ENCODE data around the gene ATAD5.
"Not testable (repeated sequence)": the region's sequence is repeated elsewhere in the genome, so short reads cannot be mapped to it uniquely, and the experiment has no call there.

The ATAD5 gene

DNA sequence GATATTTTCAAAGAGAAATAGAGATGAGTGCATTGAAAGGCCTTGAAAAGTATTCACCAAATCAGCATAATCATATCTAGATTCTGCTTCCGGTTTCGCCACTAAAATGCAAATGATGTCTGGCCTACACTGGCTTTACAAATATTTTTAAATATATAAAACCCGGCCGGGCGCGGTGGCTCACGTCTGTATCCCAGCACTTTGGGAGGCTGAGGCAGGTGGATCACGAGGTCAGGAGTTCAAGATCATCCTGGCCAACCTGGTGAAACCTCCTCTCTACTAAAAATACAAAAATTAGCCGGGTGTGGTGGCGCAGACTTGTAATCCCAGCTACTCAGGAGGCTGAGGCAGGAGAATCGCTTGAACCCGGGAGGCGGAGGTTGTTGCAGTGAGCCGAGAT, 8.8 kb upstream of the ATAD5 start:
- peak in 1 of 2 donors; percentile 37 for DNase-seq

DNA sequence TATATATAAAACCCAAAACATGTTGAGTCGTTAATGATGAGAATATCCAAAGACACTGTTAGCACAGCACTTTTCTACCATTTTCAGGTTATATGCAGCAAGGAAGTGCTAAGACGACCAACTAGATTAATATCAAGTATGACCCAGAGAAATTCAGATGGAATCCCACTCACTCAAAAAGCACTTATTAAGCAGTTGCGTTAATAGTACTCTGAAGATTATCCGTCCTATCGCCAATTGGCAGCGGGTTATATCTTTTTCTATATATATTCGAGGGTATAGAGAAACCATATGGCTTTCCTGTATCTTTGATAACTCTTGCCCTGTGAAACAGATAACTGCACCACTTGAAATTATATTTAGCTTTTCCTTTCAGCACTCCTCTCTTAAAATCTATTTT, 8.3 kb upstream of the ATAD5 start:
- no peak for DNase-seq

DNA sequence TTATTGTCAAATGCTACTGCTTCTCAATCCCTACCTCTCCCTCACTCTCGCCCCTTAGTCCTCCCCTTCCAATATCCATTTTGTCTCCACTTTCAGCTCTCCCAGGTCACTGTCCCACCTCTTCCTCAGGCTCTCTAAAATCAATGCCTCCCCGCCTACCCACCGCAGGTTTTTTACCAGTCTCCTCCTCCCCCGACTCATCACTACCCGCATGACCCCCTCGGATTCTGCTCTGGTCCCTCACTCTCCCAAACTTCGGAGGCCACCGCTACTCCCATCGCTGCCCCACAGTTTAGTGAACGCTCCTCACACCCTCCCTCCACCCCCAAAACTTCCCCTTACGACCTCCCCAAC, 7.8 kb upstream of the ATAD5 start:
- peak in 1 of 2 donors; percentile 46 for DNase-seq

DNA sequence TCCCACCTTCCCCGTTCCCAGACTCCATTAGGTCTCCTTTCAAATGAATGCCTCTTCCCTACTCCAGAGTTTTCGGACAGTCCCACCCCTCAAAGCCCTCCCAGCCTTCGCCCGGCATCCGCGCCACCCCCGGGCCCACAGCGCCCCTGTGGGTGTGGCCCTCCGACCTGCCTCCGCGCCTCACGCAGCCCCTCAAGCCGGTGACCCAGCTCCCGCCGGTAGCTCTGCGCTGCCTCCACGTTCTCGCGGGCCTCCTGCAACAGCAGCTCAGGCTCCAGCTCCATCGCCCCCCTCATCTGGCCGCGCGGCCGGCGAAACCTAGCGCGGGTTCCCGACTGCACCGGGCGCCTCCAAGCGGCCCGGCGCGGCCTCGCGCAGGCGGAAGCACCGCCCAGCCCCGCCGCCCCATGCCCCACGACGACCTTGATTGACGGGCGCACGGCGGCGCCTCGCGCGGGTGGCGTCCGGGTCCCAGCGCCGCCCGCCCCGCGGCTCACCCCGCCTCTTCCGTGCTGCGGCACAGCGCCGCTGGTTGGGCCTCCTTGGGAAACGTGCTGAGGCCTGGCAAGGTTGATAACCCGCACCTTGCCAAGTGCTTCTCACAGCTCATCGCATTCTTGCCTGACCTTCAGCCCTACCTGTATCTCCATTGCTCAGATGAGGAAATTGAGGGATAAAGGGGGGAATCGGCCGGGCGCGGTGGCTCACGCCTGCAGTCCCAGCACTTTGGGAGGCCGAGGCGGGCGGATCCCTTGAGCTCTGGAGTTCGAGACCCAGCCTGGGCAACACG, 7.2 kb upstream of the ATAD5 start, which contains the start of gene CRLF3:
CRLF3 (minus strand) TSS at position 337 of the 790 bp plus-strand sequence; CDS start at position 296, 41 bp downstream.
- peak; percentile 89 to 93 for DNase-seq

DNA sequence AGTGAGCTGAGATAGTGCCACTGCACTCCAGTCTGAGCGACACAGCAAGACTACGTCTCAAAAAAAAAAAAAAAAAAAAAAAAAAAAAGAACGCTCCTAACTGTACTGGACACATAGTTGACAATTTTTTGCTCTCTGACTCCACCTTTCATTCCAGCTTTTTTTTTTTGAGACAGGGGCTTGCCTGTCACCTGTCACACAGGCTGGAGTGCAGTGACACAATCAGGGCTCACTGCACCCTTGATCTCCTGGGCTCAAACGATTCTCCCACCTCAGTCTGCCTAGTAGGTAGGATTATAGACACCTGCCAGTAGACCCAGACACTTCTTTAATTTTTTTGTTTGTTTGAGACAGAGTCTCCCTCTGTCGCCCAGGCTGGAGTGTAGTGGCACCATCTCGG, 4.7 kb upstream of the ATAD5 start:
- no peak for DNase-seq

DNA sequence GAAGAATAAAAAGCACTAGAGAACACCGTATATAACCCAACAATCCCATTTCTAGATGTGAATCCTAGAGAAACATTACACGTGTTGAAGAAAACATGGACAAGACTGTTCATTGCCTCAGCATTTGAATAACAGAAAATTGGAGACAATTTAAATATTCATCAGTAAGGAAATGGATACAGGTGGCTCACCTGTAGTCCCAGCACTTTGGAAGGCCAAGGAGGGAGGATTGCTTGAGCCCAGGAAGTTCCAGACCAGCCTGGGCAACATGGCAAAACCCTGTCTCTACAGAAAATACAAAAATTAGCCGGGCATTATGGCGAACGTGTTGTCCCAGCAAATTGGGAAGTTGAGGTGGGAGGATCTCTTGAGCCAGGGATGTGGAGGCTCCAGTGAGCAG, 2.7 kb upstream of the ATAD5 start:
- DNase-seq: no peak

DNA sequence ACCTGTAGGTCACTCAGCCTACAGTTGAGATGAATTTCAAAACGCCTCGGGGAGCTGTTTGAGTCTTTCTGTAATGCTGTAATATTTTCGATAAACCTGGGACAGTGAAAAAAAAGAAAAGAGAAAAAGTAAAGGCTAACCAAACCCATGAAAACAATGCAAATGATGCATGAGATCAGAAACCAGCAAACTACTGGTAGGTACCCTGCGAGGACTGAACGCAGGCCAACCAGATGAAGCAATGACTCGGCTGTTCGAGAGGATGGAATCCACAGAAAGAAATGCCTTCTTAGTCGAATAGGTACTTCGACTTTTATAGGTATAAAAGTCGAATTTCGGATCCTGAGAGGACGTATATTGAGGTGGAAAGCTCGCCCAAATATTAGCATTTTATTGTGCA, 509 bp upstream of the ATAD5 start:
- DNase-seq: no peak

DNA sequence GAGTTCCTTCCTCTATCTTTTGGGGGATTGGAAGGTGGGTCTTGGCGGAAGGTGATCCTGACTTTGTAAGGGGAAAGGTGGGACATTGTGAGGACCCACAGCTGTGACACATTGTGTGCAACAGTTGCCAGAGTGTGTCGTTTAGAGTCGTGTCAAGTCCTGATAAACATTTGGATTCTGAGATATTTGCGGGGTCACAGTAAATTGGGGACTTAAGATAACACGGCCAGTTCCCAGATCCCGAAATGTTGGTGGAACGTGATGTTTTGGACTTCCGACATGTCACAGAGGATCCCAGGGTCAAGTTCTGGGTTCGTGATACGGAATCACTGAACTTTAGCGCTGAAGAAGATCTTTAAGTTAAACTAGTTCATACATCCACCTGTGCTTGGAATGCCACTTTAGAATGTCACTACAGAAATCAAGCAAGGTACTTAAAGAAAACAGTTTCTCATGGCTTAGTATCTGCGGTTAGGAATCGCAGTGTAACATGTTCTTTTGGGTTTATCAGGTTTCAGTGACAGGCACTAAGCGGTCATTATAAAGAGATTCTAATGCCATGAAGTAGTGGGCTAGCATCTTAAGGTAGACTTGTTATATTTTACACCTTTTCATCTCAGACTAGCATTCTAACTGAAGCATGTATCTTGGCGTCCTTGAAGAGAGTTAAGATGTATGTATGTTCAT, 815 bp downstream of the ATAD5 start:
- DNase-seq: no peak

DNA sequence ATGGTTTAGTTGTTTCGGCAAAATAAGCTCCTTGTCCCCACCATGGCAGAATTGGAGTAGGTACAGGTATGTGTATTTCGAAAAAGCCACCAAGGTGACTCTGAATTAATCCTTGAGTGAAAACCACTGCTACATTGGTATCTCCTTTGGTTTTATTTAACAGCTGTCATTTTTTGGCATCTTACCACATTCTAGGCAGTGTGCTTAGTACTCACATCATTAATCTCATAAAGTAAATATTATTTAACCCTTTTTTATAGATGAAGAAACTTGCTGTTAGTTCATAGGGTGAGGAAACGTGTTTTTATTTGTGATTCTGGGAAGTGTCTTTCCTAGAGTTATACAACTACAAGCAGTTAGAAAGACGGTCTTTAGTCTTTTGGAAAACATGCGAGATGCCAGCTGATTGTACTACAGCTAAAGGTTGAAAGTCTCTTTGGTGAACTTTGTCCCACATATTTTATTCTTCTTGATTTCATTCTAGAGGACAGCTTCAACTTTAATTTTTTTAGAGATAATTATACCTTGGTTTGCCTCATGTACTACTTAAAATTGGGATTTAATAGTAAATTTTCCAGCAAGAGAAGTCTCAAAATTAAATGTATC, 6.5 kb downstream of the ATAD5 start:
- DNase-seq: no peak

DNA sequence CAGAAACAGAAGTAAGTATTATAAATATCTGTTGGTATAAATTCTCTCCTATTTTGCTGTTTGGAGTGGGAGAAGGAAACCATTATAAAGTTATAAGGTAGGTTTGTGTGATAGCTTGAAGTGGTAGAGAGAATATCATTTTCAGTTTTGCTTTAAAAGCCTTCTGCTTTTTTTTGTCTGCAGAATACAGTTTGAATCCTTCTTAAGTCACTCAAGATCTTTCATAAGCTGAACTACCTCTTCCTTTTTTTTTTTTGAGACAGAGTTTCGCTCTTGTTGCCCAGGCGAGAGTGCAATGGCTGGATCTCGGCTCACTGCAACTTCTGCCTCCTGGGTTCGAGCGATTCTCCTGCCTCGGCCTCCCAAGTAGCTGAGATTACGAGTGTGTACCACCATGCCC, 9.0 kb downstream of the ATAD5 start:
- DNase-seq: no peak

DNA sequence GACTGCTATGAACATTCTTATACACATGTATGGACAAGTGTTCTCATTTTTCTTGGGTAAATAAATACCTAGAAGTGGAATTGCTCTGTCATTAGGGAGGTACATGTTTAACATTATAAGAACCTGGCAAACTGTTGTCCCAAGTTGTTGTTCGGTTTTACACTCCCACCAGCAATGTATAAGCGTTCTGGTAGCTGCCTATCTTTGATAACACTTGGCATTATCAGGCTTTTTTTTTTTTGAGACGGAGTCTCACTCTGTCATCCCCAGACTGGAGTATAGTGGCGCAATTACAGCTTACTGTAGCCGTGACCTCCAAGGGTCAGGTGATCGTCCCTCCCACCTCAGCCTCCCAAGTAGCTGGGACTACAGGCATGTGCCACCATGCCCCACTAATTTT, 16.3 kb downstream of the ATAD5 start:
- DNase-seq: no peak

DNA sequence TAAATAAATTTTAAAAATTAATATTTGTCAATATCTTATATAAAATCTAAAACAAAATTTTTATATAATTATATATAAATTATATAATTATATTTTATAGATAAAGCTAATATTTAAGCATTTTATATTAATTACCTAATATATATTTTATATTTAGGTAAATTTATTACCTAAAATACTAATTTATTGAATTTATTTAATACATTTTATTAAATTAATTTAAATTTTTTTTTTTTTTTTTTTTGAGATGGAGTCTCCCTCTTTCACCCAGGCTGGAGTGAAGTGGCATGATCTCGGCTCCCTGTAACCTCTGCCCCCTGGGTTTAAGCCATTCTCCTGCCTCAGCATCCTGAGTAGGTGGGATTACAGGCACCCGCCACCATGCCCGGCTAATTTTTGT, 22.4 kb downstream of the ATAD5 start:
- no peak for DNase-seq

DNA sequence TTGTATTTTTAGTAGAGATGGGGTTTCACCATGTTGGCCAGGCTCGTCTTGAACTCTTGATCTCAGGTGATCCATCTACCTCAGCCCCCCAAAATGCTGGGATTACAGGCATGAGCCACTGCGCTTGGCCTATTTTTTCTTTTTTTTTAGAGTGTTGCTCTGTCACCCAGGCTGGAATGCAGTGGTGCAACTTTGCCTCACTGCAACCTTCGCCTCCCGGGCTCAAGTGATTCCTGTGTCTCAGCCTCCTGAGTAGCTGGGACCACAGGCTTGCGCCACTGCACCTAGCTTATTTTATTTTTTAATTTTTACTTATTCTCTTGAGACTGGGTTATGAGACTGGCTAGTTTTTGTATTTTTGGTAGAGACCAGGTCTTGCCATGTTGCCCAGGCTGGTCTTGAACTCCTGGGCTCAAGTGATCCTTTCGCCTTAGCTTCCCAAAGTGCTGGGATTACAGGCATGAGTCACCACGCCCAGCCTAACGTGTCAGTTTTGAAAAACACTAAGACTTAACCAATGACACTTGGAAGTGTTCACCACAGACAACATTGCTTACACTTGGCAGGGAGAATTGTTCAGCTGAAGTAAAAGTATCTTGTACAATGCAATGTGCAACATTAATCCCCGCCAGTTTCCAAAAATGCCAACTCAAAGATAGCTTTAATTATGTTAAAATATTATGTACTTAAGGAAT, 26.9 kb downstream of the ATAD5 start:
- DNase-seq: no peak

DNA sequence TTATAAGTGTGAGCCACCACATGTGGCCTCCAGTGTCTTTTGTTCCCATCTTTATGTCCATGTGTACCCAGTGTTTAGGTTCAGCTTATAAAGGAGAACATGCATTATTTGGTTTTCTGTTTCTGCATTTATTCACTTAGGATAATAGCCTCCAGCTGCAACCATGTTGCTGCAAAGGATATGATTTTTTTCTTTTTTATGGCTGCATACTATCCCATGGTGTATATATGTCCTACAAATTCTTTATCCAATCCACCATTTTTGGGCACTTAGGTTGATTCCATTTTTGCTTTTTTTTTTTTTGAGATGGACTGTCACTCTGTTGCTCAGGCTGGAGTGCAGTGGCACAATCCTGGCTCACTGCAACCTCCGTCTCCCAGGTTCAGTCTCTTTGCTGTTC, 32.9 kb downstream of the ATAD5 start:
- DNase-seq: no peak

DNA sequence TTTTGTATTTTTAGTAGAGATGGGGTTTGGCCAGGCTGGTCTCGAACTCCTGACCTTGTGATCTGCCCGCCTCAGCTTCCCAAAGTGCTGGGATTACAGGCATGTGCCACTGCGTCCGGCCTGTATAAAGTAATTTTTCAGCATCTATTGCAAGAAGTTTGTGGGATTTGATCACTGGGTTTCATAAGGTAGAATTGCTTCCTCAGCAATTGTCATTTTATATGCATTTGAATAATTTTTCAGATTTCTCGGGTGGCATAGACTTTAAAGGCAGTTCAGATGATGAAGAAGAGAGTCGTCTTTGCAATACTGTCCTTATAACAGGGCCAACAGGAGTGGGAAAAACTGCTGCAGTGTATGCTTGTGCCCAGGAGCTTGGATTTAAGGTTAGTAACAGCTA, 37.2 kb downstream of the ATAD5 start:
- no peak for DNase-seq

DNA sequence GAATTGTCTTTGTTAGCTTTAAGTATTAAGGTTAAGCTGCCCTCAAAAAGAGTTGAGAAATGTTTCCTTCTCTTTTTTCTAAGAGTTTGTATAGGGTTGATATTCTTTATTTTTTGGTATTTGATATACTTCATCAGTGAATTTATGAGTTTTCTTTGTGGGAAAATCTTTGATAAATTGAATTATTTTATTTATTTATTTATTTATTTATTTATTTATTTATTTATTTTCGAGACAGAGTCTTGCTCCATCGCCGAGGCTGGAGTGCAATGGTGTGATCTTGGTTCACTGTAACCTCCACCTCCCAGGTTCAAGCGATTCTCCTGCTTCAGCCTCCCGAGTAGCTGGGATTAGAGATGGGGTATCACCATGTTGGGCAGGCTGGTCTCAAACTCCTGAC, 54.4 kb downstream of the ATAD5 start:
- no peak for DNase-seq

DNA sequence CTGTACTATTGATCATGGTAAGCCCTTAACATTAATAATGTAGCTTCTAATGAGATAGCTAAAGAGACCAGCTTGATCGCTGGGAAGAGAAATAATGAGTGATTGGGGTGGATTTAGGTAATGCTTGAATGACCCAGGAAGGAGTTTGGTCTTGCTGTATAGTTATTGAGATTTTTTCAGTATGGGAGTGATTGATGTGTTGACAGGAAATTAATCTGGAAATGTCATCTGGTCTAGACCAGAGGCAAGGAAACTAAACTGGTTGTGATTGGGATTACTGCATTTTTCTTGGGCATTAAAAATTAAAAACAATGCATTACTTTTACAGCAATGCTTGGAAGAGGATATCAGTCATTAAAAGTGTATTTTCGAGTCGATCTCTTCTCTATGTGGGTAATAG, 62.5 kb downstream of the ATAD5 start:
- no peak for DNase-seq

DNA sequence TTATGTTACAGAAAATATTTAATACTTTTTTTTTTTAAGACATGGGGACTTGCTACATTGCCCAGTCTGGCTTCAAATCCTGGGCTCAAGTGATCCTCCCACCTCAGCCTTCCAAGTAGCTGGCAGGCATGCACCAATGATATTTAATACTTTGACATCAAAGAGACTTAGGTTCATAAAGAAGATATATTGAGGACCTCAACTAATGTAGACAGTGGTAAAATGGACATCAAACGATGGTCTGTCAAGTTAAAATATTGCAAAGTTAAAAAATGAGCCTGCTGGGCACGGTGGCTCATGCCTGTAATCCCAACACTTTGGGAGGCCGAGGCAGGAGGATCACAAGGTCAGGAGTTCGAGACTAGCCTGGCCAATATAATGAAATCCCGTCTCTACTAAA, 65.5 kb downstream of the ATAD5 start:
- no peak for DNase-seq

DNA sequence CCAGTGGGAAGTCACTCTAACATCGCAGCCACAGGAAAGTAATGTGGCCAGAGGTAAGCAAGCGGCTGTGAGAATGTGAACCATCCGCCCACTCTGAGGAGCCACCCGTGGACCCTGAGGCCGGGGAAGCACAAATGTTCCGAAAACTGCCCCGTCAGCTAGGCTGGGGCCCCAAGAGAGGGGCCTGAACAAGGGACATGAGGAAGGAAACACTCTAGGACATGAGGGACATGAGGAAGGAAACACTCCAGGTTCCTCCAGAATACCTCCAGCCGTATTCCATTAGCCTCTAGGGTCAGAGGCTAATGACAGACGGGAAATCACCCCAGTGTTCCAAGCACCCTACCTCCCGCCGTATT, 74.0 kb downstream of the ATAD5 start:
- peak in 1 of 2 donors; percentile 9 for DNase-seq

DNA sequence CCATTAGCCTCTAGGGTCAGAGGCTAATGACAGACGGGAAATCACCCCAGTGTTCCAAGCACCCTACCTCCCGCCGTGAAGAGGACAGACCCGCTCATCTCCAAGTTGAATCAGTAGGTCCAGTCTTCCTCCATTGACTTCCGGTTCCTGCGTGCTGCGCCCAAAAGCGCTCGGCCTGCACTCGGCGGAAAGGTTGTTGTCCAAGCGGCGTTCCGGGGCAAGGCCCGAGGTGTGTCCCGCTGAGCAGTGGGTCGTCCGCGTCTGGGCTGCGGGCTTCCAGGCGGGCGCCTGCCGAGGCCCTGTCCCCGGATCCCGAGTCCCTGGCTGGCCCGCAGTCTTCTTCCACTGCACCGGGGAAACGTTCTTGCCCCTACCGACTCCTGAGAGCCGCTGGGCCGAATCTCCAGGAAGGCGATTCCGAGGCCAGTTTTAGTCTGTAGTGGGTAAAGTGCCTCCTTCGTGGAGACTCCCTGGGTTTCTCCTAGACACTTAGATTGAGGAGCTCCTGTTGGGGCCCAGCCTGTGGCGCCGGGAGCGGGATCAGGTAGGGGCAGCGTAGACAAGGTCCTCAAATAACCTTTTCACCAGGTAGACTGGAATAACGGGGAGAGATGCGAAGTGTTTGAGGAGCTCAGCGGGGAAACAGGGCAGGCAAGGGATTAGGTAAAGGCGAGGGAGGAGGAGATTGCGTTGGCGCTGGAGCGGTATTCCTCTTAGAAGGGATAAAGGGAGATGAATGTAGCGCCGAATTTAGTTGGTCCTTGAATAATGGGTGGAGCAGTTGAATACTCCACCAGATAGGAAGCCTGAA, 74.5 kb downstream of the ATAD5 start, which contains the start of gene TEFM:
TEFM (minus strand) TSS at position 138 of the 811 bp plus-strand sequence; CDS start at position 98, 40 bp downstream.
- DNase-seq: peak; percentile 85 to 91

DNA sequence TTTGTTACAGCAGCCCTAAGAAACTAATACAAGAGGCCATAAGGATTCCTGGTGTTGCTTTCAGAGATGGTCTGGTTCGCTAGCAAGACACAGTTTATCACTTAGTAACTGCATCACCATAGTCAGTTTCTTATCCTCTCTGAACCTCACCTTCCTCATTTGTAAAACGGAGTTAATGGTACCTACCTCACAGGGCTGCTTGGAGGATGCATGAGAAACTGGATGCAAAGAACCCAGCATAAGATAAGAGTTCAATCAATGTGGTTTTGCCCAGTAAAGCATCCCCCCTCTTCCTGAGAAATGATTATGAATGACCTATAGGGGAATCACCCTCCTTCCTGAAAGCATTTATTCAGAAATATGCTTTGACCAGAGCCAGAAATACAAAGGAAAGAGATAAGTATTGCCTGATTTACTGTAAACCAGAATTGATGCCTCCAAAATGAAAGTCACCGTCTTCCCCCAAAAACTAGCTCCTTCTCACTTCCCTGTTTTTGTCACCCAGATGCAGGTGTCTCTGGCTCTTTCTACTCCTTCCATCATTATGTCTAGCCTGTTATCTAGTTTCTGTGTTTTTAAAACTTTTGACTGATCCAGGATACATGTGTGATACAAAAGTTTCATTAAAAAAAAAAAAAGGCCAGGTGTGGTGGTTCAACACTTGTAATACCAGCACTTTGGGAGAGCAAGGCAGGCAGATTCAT, 77.1 kb downstream of the ATAD5 start:
- DNase-seq: no peak

DNA sequence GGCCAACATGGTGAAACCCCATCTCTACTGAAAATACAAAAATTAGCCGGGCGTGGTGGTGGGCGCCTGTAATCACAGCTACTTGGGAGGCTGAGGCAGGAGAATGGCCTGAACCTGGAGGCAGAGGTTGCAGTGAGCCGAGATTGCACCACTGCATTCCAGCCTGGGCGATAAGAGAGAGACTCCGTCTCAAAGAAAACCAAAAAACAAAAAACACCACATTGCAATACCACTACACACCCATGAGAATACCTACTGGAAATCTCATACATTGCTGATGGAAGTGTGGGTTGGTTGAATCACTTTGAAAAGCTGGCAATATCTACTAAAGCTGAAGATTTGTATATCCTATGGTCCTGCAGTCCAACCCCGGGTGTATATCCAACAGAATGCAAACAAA, 78.4 kb downstream of the ATAD5 start:
- DNase-seq: not testable (repeated sequence)
